A204.1 (cell line): Measurements from ENCODE around the gene ADCK2.
"Not testable (repeated sequence)": the region's sequence is repeated elsewhere in the genome, so short reads cannot be mapped to it uniquely, and the experiment has no call there.

Source experiments
- FAIRE-seq: peaks from 2 replicates; lab custom pipeline; 2012; peaks lifted over from hg19 to GRCh38; lab: Jason Lieb, UNC

The ADCK2 gene

GRCh38 chr7:140646931-140647647, 25.7 kb upstream of the ADCK2 start:
- no peak for FAIRE-seq

GRCh38 chr7:140649556-140650205, 23.1 kb upstream of the ADCK2 start:
- no peak for FAIRE-seq

DNA sequence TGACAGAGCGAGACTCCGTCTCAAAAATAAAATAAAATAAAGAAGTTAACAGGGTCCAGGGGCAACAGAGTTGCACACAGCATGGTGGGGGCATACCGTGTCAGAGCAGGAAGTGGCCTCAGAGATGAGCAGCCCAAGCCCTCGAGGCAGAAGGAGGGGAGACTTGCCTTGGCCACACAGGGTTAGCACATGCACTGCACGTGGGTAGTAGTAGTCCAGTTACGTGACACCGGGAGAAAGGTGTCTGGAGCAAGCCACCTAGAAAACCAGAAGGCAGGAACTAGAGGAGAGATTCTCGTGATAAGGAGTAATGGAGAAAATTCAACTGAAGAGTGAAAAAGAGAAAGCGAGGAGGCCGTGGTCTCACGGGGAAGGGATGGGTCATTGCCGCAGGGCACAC, 22.4 kb upstream of the ADCK2 start:
- FAIRE-seq = no peak

GRCh38 chr7:140653319-140654108, 19.2 kb upstream of the ADCK2 start:
- FAIRE-seq = peak; percentile 76

DNA sequence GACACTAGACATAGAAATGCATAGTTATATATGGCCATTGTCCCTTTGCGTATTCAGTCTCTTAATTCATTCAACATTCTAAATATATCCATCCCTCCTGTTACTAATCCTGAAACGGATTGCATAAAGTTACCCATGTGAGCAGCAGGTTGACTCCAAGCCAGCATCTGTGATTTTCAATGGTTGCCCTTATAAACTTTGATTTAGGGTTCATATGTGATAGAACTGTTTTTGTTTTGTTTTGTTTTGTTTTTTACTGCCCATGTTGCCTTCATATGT, 18.7 kb upstream of the ADCK2 start:
- no peak for FAIRE-seq

DNA sequence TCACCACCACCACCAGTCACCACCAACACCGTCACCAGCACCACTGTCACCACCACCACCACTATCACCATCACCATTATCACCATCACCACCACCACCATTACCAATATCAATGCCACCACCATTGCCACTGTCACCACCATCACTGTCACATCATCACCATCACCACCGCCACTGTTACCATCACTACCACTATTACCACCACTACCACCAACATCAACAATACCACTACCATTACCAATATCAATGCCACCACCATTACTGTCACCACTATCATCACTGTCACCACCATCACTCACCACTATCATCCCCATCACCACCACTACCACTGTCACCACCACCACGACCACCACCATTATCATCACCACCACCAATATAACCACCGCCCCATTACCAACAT, 18.1 kb upstream of the ADCK2 start:
- no peak for FAIRE-seq

GRCh38 chr7:140655511-140656408, 17.0 kb upstream of the ADCK2 start:
- no peak for FAIRE-seq

- peak; percentile 72 for FAIRE-seq
Measured at GRCh38 chr7:140656548-140657515, 15.9 kb upstream of the ADCK2 start.

DNA sequence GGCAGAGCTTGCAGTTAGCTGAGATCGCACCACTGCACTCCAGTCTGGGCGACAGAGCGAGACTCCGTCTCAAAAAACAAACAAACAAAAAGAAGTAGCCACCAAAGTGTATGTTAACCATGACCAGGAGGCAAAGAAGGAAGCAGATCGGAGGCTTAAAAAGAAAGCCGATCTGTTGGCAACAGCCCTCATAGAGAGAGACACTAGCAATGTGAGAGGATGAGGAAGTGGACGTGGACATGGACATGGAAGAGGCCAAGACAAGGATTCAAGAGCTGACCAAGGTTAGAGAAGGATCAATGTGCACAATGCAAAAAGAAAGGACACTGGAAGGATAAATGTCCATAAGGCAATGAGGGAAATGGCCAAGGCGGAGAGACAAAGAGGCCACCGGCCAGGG, 14.9 kb upstream of the ADCK2 start:
- no peak for FAIRE-seq

- no peak for FAIRE-seq
Measured at GRCh38 chr7:140659856-140660255, 12.9 kb upstream of the ADCK2 start.

DNA sequence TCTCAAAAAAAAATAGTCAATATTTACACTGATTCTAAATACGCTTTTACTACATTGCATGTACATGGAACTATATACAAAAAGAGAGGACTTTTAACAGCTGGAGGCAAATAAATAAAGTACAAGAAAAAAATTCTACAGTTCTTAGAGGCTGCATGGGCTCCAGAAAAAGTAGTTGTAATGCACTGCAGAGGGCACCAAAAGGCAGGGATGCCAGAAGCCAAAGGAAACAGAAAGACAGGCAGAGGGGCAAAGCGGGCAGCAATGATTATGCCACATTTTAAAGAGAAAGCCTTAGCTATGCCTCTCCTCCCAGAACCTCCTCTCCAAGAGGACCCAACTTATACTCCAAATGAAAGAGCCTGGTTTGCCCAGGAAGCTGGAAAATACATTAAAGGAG, 11.6 kb upstream of the ADCK2 start:
- no peak for FAIRE-seq

- not testable (repeated sequence) for FAIRE-seq
Measured at GRCh38 chr7:140662938-140663337, 9.8 kb upstream of the ADCK2 start.

DNA sequence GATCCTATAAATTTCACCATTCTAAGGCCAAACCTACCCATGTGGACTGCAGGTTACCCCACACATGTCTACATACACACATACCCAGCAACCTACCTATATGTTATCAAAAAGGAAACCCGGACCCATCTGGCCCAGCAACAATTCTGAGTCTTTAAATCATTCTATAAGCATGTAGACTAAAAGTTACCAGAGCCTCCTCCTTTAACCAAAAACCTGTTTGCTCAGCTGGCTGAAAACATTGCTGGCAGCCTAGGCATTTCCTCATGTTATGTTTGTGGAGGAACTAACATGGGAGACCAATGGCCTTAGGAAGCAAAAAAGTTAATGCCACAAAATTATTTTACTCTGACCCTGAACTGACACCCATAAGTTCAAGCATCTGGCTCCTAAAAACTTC, 5.3 kb upstream of the ADCK2 start:
- FAIRE-seq = no peak

DNA sequence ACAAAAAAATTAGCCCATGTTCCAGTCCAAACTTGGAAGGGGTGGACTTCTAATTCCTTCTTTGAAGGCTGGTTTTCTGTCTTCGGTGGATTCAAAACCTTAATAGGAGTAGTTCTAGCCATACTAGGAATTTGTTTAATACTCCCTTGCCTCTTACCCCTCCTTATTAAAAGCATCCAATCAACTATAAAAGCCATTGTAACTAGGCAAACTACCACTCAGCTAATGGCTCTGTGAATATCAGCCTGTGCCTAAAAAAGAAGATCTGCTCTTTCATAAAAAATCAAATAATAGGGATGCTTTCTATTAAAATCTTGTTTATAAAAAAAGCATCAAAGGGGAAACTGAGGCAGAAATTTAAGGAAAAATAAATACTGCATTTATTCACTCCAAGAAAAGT, 4.1 kb upstream of the ADCK2 start:
- FAIRE-seq = no peak

GRCh38 chr7:140669352-140669751, 3.4 kb upstream of the ADCK2 start:
- FAIRE-seq = no peak

- FAIRE-seq = not testable (repeated sequence)
Measured at GRCh38 chr7:140669862-140670261, 2.9 kb upstream of the ADCK2 start.

DNA sequence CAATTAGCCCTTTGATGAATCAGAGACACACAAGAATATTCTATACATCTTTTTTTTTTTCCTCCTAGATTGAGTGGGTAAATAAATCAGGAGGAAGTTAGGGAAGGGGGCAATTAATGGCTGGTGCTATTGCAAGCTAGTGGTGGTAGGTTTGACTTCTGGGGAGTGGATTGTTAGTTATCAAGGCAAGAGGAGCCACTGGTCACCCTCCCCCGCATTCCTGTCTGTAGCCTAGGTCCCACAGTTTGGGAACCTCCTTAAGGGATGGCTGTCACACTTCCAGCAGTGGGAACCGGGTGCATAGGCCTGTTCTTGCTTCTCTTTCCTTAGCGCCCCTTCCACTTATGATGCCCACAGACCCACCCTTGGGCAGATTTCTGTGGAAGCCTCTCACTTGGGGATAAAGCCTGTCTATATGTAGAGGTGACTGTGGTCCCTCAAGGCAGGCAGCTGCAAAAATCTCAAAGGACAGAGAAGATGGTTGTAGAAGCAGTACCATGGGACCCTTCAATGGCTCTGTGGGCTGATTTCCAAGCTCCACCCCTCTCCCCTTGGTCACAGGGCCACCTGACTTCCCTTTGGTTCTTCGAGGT, 2.3 kb upstream of the ADCK2 start:
- FAIRE-seq = no peak

DNA sequence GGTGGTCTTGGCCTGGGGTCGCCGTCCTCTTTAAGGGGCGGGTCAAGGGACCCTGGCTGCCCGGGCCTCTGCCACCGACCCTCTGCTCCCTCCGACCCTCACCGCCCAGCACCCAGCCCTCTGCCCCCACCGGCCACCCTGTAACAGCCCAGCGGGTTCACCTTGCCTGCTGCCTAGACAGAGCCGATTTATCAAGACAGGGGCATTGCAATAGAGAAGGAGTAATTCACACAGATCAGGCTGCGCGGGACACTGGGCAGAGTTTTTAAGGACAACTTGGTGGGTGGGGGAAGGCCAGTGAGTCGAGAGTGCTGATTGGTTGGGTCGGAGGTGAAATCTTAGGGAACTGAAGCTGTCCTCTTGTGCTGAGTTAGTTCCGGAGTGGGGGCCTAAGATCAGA, 779 bp upstream of the ADCK2 start:
- FAIRE-seq = no peak

- no peak for FAIRE-seq
Measured at GRCh38 chr7:140673063-140673773, 473 bp downstream of the ADCK2 start.

DNA sequence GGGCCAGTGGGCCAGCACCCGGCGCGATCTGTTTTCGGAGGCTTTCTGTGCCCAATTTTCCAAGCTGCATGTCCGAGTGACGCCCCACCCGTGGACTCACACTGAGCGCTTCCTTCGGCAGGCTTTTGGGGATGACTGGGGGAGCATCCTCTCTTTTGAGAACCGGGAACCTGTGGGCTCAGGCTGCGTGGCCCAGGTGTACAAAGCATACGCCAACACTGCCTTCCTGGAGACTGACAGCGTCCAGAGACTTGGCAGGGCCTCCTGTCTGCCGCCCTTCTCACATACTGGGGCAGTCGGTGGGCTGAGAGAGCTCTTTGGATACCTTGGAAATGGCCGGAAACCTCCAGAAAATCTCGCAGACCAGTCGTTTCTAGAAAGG, 1.0 kb downstream of the ADCK2 start:
- FAIRE-seq = no peak
